Ecto neural progenitor cell (in vitro differentiated cells): ENCODE results near the gene CCDC89.

Experiments
- DNase-seq: peaks from one replicate; pipeline ENCODE4 v3.0.0-alpha.2; 2018; ENCODE audit warnings: low spot score

CCDC89 gene

GRCh38 chr11:85652786-85653447 lies 33.1 kb downstream of the CCDC89 start:
- no peak for DNase-seq

DNA sequence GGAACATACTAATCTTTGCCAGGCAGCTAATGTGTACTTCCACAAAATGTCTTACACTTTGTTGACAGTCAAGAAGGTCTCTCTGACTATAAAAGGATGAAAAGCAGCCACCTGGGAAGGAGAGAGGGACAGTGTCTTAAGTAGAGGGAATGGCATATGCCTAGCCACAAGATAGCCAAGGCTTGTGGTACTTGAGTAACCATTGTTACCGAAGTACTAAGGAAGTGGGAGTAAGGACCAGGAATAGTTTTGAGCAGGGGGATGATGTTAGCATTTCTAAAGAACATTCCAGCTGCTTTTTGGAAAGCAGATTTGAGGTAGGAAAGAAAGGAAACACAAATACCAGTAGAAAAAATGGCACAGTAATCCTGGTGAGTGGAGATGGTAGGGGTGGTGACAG lies 34.9 kb downstream of the CCDC89 start:
- no peak for DNase-seq

DNA sequence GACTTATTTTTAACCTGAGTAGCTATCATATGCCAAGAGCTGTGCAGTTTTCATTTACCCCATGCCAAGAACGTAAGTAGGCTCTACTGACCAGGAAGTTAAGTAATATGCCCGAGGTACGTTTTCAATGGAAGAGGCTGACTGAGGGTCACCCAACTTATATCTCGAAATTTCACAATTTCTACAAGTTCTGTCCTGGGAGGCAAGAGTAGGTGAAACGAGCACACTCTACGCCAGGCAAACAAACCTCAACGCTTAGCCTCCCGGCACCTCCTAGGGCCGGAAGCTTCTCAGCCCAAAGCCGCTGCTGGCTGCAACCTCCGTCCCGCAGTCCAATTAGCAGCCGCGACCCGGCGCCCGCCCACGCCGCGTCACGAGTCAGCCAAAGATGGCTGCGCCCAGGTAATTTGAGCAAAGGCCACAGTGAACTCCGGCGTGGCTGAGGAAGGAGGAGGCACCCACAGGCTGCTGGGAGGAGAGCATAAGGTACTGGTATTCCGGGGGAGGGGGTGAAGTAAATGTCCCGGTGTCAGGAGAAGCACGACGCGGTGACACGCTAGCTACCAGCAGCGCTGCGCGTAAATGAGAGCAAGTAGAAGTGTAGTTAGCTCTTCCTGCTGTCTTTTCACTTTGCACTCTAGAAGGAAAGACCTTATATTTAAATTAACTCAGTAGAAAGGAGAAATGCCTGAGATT lies 38.2 kb downstream of the CCDC89 start, which contains the start of gene TMEM126A:
Gene TMEM126A (plus strand): TSS at position 364 of the 696 bp plus-strand sequence. CDS start 2,289 bp downstream, outside the sequence.
- peak; percentile 93 for DNase-seq

GRCh38 chr11:85647078-85647477 lies 38.9 kb downstream of the CCDC89 start:
- DNase-seq: no peak

DNA sequence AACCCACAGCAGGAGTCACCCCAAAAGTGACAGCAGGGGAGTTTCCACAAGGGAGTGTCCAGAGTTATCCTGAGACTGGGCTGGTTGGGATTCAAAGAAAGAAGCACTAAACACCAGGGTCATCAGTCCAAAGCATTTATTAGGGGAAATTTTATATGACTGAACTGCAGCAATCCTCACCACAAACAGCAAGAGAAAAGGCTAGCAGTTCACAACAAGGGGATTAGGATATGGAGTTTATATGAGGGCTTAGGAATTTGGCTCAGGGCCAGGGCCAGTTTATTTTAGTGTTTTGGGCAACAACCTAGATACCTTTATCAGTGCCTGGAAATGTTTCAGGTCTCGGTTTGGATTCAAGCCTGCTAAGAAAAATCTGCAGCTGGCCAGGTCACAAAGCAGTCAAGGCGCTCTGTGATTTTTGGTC lies 42.8 kb downstream of the CCDC89 start:
- no peak for DNase-seq

- no peak for DNase-seq
These were observed 51.2 kb downstream of the CCDC89 start for GRCh38 chr11:85634747-85635146.
